ENCODE measurements around the gene NAB2. TPM values are rescaled to one million over a fixed set of nuclear protein-coding genes. Genes with fewer than 3 reads are reported as not detected.

Gene NAB2
- total and polyA plus RNA-seq, 4 donors, result 19.8 to 48.4 (median 31.9) TPM

DNA sequence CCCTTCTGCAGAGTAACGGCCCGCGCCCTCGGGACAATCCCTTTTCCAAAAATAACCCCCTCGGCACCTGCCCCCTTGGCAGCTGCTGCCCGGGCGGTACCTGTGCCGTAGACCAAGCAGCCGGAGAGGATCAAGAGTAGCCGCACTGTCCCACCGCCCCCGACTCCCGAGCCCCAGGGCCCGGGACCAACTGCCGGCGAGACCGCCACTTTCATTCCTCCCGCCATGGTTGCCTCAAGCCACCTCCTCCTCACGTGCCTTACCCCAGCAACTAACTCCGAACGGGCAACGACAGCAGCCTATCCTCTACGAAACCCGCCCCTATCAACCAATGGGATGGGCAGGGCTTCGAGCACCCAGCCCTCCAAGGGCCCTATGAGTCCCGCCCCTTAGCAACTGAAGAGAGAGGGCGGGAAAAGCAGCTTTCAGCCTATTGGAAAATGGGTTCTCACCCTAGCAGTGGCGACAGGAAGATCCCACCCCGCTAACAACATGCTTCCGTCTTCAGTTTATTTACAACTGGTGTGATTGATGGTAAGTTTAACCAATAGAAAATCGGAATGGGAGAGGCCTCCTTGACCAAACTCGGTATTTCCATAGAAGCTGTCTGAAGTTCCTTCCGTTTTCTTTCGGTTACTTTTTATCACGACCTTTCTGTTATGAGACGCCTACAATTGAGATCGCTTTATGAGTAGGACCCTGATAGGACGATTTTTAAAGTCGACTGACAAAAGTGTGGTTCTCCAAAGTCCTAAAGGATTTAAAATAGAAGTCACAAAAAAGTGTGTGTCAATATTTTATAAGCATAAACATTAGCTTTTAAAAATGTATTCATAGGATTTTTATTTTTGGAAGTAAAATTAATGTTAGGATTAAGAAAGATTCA is 10.2 kb upstream of the NAB2 start, which contains the start of gene NEMP1:
Gene NEMP1 (minus strand): TSS at position 273 of the 886 bp plus-strand sequence. CDS start 46 bp downstream, at position 227.
- Histone ChIP-seq H3K9me3 (ENCODE audit: control insufficient read depth, low read length) (no peaks in the 10 kb centered on the region), H3K27ac (ENCODE audit: low read depth in 1 of 2, low read length in 2 of 2) (peak within 1 kb of the TSS; percentile 55 to 87), H3K4me3 (ENCODE audit: low read length in 2 of 2) (peak within 1 kb of the TSS; percentile 33 to 45), H3K36me3 (ENCODE audit: control insufficient read depth in 1 of 2, insufficient read depth in 2 of 2, low read length in 1 of 2) (no peaks in the 10 kb centered on the region), H3K4me1 (ENCODE audit: control insufficient read depth in 1 of 2, insufficient read depth in 2 of 2, low read length in 2 of 2) (no peaks in the 10 kb centered on the region), H3K27me3 (ENCODE audit: control insufficient read depth in 1 of 2, insufficient read depth in 2 of 2, low read length in 1 of 2) (no peaks in the 10 kb centered on the region)
- intact Hi-C loops (cut with DNase I), result no loop called here
- ATAC-seq (ENCODE audit: low FRiP score) (peak; percentile 100), DNase-seq (peak; percentile 94 to 97)
- WGBS, 2 donors, result 0 to 1% methylated on average over 39 of the region's 39 CpGs

DNA sequence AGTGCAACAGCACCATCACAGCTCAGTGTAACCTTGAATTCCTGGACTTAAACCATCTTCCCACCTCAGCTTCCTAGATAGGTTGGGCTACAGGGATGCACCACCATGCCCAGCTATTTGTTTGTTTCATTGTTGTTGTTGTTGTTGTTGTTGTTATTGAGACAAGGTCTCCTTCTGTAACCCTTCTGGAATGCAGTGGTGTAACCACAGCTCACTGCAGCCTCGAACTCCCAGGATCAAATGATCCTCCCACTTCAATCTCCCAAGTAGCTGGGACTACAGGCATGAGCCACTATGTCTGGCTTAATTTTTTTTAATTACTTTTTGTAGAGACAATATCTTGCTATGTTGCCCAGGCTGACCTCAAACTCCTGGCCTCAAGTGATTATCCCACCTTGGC is 9.1 kb upstream of the NAB2 start:
- DNase-seq (no peak), ATAC-seq (ENCODE audit: low FRiP score) (no peak)
- H3K27ac ChIP-seq (ENCODE audit: low read depth in 1 of 2, low read length in 2 of 2), result peak overlapping the region; percentile 55 to 87
- 73 to 74% methylated on average over 1 of the region's 1 CpG for WGBS, 2 donors
- intact Hi-C loops (cut with DNase I), result no loop called here
- H3K27me3 ChIP-seq (ENCODE audit: control insufficient read depth in 1 of 2, insufficient read depth in 2 of 2, low read length in 1 of 2), result no peaks in the 10 kb centered on the region
- no peak overlapping the region for H3K4me3 ChIP-seq (ENCODE audit: low read length in 2 of 2)
- H3K4me1 ChIP-seq (ENCODE audit: control insufficient read depth in 1 of 2, insufficient read depth in 2 of 2, low read length in 2 of 2), result no peaks in the 10 kb centered on the region
- H3K36me3 ChIP-seq (ENCODE audit: control insufficient read depth in 1 of 2, insufficient read depth in 2 of 2, low read length in 1 of 2), result no peaks in the 10 kb centered on the region
- H3K9me3 ChIP-seq (ENCODE audit: control insufficient read depth, low read length), result no peaks in the 10 kb centered on the region

DNA sequence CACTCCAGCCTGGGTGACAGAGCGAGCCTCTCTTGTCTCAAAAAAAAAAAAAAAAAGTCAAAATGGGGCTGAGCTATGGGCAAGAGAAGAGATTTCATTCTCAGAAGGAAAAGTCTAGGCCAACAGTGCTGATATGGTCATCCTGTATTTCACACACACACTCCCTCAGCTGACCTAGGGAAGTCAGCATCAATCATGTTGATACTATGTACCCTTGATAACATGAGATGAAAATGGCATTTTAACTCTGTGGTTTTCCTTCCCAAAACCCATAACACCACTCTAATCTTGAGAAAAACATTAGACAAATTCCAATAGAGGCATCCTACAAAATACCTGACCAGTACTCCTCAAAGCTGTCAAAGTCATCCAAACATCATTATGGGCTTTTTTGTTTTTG is 8.1 kb upstream of the NAB2 start:
- no peaks in the 10 kb centered on the region for H3K9me3 ChIP-seq (ENCODE audit: control insufficient read depth, low read length)
- intact Hi-C loops (cut with DNase I), result no loop called here
- no peak for ATAC-seq (ENCODE audit: low FRiP score)
- no peak overlapping the region for H3K4me3 ChIP-seq (ENCODE audit: low read length in 2 of 2)
- no peak for DNase-seq
- no peaks in the 10 kb centered on the region for H3K4me1 ChIP-seq (ENCODE audit: control insufficient read depth in 1 of 2, insufficient read depth in 2 of 2, low read length in 2 of 2)
- WGBS, 2 donors, result 95 to 100% methylated on average over 1 of the region's 1 CpG
- no peaks in the 10 kb centered on the region for H3K27me3 ChIP-seq (ENCODE audit: control insufficient read depth in 1 of 2, insufficient read depth in 2 of 2, low read length in 1 of 2)
- H3K36me3 ChIP-seq (ENCODE audit: control insufficient read depth in 1 of 2, insufficient read depth in 2 of 2, low read length in 1 of 2), result no peaks in the 10 kb centered on the region
- no peak overlapping the region for H3K27ac ChIP-seq (ENCODE audit: low read depth in 1 of 2, low read length in 2 of 2)

DNA sequence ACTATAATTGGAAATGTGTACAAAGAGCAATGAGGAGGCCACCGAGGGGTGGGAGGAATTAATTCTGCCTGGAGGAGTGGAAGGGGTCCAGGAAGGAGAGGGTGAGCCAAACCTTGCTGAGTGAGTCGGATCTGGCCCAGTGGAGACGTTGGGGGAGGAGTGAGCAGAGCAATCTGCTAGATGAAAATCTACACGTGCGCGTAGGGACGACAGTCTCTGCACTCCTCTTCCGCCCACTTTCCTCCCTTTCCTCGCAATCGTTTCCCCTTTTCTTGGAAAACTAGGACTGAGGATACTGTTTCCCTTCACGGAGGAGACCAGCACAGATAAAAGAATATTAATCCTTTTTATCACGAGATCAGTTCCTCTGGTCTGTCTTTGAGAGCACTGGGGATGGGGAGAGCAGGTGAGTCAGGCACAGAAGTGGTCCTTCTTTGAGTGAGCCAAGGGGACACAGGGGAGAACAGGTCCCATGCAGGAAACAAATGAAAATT is 2.9 kb upstream of the NAB2 start:
- intact Hi-C loops (cut with DNase I), result loop anchor here in 1 of 2 donors (5.0 kb wide), 1 partner anchor 399 kb away; the partner anchor contains the start of gene PTGES3

DNA sequence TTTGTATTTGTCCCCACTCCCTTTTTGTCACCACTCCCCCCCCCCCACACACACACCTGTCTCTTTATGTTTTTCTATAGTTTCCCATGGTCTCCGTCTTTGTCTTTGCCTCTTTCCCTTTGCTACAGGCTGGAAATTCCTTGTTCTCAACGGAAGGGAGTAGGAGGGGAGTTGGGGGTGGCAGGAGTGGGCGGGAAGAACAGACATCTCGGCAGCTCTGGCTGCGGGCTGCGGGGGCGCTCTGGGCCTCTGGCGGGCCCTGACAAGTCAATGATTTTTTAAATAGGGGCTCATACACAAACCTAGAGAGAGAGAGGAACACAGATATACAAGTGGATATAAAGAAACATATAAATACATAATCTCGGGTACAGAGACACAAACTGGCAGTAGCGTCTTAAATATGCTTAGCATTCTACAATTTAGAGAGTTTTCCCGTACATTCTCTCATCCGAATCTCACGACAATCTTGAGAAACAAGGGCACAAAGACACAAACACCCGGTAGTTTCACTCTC is 2.4 kb upstream of the NAB2 start:
- H3K4me1 ChIP-seq (ENCODE audit: control insufficient read depth in 1 of 2, insufficient read depth in 2 of 2, low read length in 2 of 2), result peaks cover 0 to 3% of the 10 kb centered on the region in 2 donors
- intact Hi-C loops (cut with DNase I), result loop anchor here in 1 of 2 donors (5.0 kb wide), 1 partner anchor 399 kb away; the partner anchor contains the start of gene PTGES3
- peak; percentile 74 to 89 for DNase-seq
- ATAC-seq (ENCODE audit: low FRiP score), result no peak
- peak overlapping the region; percentile 92 to 94 for H3K27ac ChIP-seq (ENCODE audit: low read depth in 1 of 2, low read length in 2 of 2)
- peak overlapping the region; percentile 75 to 95 for H3K4me3 ChIP-seq (ENCODE audit: low read length in 2 of 2)
- H3K27me3 ChIP-seq (ENCODE audit: control insufficient read depth in 1 of 2, insufficient read depth in 2 of 2, low read length in 1 of 2), result no peaks in the 10 kb centered on the region
- WGBS, 2 donors, result 0% methylated on average over 14 of the region's 14 CpGs
- no peaks in the 10 kb centered on the region for H3K36me3 ChIP-seq (ENCODE audit: control insufficient read depth in 1 of 2, insufficient read depth in 2 of 2, low read length in 1 of 2)
- no peaks in the 10 kb centered on the region for H3K9me3 ChIP-seq (ENCODE audit: control insufficient read depth, low read length)

More for the DNA sequence above, 2.9 kb upstream of the NAB2 start:
- DNase-seq (peak; percentile 71 to 79), ATAC-seq (ENCODE audit: low FRiP score) (no peak)
- no peak overlapping the region for H3K4me3 ChIP-seq (ENCODE audit: low read length in 2 of 2)
- no peaks in the 10 kb centered on the region for H3K9me3 ChIP-seq (ENCODE audit: control insufficient read depth, low read length)
- peak overlapping the region; percentile 7 to 74 for H3K27ac ChIP-seq (ENCODE audit: low read depth in 1 of 2, low read length in 2 of 2)
- WGBS, 2 donors, result 8% methylated on average over 12 of the region's 12 CpGs
- H3K4me1 ChIP-seq (ENCODE audit: control insufficient read depth in 1 of 2, insufficient read depth in 2 of 2, low read length in 2 of 2), result no peaks in the 10 kb centered on the region
- H3K36me3 ChIP-seq (ENCODE audit: control insufficient read depth in 1 of 2, insufficient read depth in 2 of 2, low read length in 1 of 2), result no peaks in the 10 kb centered on the region
- H3K27me3 ChIP-seq (ENCODE audit: control insufficient read depth in 1 of 2, insufficient read depth in 2 of 2, low read length in 1 of 2), result no peaks in the 10 kb centered on the region

DNA sequence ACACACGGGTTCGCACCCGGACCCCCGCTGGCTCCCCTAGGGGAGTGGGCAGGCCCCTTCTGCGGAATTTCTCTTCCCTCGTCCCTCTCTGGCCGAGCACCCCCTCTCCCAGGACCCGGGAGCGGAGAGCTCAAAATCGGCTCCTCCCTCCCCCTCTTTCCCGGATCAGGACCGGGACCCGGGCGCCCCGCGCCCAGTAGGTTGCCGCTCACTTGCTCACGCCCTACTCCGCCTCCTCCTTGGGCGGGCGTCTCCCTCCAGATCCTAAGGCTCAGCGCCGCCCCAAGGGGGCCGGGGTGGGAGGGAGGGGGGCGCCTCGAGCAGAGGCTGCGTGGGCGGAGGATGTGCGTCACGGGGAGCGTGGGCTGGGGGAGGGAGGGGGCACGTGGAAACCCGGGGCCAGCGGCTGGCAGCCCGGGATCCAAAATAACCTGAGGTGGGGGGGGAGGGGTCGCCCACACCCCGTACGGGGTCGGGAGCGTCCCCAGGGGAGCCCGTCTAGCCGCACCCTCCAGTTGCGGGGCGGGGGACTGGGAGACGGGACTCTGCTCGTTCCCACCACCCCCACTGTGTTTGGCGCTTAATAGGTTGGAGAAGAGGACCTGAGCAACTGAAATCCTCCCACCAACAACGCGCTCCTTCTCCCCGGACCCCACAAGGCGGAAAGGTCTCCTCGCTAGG is 1.8 kb upstream of the NAB2 start:
- Histone ChIP-seq H3K4me1 (ENCODE audit: control insufficient read depth in 1 of 2, insufficient read depth in 2 of 2, low read length in 2 of 2) (peaks cover 0 to 5% of the 10 kb centered on the region in 2 donors), H3K36me3 (ENCODE audit: control insufficient read depth in 1 of 2, insufficient read depth in 2 of 2, low read length in 1 of 2) (no peaks in the 10 kb centered on the region), H3K27ac (ENCODE audit: low read depth in 1 of 2, low read length in 2 of 2) (peak overlapping the region; percentile 94), H3K4me3 (ENCODE audit: low read length in 2 of 2) (peak overlapping the region; percentile 75 to 95), H3K9me3 (ENCODE audit: control insufficient read depth, low read length) (no peaks in the 10 kb centered on the region), H3K27me3 (ENCODE audit: control insufficient read depth in 1 of 2, insufficient read depth in 2 of 2, low read length in 1 of 2) (no peaks in the 10 kb centered on the region)
- WGBS, 2 donors, result 0 to 1% methylated on average over 39 to 52 of the region's 52 CpGs
- intact Hi-C loops (cut with DNase I), result loop anchor here in 1 of 2 donors (5.0 kb wide), 1 partner anchor 400 kb away; the partner anchor contains the start of gene PTGES3
- ATAC-seq (ENCODE audit: low FRiP score), result peak; percentile 85
- DNase-seq, result peak; percentile 96 to 99

DNA sequence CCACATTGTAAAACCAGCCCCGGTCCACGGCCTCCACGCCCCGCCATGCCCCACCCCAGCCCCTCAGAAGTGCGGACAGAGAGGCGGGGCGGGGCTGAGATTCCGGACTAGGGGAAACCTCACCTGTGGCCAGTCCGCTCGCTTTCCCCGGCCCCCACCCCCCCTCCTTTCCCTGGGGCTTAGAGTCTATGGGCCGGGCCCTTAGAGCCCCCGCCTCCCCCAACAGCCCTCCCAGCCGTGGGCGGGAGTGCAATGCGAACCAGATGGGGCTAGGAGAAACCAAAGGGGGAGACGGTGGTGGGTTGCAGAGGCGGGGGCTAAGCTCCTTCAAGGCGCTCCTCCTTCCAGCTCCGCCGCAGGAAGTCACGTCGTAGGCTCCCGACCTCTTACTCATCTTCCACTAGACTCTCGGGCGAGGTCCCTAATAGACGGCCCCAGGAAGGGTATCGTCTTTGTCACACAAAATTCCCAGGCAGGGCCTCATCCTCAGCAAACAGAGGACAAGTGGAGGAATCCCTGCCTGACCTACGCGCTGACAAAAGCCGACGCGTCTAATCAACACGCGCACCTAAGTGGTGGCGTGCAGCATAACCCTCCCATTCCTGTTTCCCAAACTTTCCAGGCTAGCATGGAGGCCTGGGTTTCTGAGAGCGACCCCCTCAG is 1.1 kb upstream of the NAB2 start:
- ATAC-seq (ENCODE audit: low FRiP score), result peak; percentile 82
- 0% methylated on average over 32 to 37 of the region's 37 CpGs for WGBS, 2 donors
- no peaks in the 10 kb centered on the region for H3K36me3 ChIP-seq (ENCODE audit: control insufficient read depth in 1 of 2, insufficient read depth in 2 of 2, low read length in 1 of 2)
- peak; percentile 93 to 95 for DNase-seq
- intact Hi-C loops (cut with DNase I), result loop anchor here in 1 of 2 donors (5.0 kb wide), 1 partner anchor 401 kb away; the partner anchor contains the start of gene PTGES3
- H3K4me3 ChIP-seq (ENCODE audit: low read length in 2 of 2), result peak overlapping the region; percentile 37 to 75
- H3K27me3 ChIP-seq (ENCODE audit: control insufficient read depth in 1 of 2, insufficient read depth in 2 of 2, low read length in 1 of 2), result no peaks in the 10 kb centered on the region
- H3K27ac ChIP-seq (ENCODE audit: low read depth in 1 of 2, low read length in 2 of 2), result peak overlapping the region; percentile 94
- H3K4me1 ChIP-seq (ENCODE audit: control insufficient read depth in 1 of 2, insufficient read depth in 2 of 2, low read length in 2 of 2), result peaks cover 0 to 6% of the 10 kb centered on the region in 2 donors
- no peaks in the 10 kb centered on the region for H3K9me3 ChIP-seq (ENCODE audit: control insufficient read depth, low read length)

Data from aorta (tissue), 5 donors.